HUDEP-2 (cell line): ENCODE measurements around the gene SLC39A11.

ENCODE experiments used
- DNase-seq, 76 experiments: peaks; one replicate each; lab custom pipeline; 2025; ENCODE audit not compliant: unreplicated experiment in 76 of 76; lab: John Stamatoyannopoulos, UW

SLC39A11 gene

DNA sequence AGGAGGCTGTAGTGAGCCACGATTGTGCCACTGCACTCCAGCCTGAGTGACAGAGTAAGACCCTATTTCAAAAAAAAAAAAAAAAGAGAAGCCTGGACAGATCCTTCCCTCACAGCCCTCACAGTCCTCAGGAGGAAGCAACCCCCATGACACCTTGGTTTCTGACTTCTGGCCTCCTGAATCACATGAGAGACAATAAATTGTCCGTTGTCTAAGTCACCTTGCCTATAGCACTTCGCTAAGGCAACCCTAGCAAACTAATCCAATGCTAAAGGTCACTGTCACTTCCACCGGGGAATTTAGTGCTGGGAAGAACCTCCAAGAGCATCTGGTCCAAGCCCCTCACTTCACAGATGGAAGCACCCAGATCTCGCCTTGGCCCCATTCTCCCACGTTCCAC lies 18.9 kb upstream of the SLC39A11 start:
- DNase-seq = no peak

DNA sequence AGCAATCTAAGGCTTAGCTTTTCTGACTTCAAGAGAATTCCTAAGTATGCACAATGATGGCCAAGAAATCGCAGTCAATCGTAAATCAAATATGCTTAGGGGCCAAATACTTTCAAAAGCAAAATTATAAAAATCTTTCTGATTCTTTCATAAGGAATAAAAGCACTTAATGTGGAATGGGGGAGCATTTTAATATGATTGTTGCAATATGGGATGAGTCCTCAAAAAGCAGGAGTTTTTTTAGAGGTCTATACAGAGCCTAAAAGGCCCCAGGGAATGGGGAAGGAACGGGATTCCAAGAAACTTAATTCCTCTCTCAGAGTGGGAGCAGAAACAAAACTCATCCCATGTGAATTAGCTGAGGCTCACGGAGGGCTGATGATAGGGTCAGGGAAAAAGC lies 14.7 kb upstream of the SLC39A11 start:
- DNase-seq = no peak

DNA sequence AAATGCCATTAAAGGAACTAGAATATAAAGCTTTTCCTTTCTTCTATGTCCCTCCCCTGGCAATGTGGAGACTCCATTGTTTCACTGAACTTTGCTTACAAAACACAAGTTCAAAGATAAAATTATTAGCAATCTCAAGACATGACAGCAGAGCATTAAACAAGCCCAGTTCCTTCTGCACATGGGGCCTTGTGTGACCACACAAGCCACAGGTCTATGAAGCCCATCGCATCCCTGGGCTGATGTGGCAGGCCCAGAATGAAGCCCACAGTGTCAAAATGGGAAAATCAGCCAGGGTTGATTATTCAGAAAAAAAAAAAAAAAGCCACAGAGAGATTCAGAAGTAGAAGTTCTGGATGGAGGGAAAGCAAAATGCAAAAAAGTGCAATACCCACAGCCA lies 12.9 kb upstream of the SLC39A11 start:
- DNase-seq = no peak

DNA sequence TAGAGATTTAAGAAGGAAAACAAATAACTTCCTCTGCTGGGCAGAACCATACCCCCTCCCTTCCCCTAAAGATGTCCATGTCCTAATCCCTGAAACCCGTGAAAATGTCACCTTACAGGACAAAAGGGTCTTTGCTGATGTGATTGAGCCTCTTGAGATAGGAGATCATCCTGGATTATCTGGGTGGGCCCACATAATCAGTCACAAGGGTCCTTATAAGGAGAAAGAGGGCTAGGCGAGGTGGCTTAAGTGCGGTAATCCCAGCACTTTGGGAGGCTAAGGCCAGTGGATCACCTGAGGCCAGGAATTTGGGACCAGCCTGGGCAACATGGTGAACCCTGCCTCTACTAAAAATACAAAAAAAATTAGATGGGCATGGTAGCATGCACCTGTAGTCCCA lies 12.0 kb upstream of the SLC39A11 start:
- DNase-seq = no peak

DNA sequence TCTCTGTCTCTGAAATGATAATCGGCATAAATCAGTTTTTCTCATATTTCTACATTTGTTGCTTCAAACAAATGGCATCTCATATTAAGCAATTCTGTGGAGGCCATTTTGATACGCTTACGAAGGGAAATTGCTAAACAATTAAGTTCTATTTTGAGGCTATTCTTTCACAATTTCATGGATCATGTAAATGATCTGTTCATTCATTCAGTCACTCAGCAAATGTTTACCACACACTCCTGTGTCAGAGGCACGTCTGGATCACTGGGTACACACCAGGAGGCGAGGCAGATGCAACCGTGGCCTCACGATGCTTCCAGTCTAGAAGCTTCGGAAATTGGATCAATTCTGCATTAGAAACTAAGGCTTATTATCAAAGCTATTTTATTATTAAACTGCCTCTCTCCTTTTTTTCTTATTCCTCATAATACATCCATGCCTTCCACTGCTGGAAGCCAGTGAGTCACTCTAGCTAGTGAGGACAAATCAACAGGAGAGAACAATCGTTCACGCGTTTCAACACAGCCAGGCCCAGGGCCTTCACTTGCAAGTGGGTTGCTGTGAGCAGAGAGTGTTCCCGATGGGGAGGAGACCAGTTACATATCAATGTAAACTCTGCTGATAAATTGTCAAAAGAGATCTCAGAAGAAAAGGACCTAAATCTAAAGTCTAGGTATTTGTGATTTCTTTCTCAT lies 11.3 kb upstream of the SLC39A11 start:
- DNase-seq = no peak

DNA sequence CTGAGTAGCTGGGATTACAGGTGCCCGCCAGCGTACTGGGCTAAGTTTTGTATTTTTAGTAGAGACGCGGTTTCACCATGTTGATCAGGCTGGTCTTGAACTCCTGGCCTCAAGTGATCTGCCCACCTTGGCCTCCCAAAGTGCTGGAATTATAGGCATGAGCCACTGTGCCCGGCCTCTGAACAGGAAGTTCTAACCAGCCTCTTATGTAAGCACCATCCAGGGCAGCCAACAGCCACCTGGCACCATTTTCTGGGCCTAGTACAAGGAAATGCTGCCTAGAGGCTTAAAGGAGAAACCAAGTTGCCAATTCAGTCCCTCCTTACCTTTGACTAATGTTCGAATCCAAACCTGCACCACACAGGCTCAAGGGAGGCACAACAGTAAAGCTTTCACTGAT lies 8.5 kb upstream of the SLC39A11 start:
- no peak for DNase-seq

DNA sequence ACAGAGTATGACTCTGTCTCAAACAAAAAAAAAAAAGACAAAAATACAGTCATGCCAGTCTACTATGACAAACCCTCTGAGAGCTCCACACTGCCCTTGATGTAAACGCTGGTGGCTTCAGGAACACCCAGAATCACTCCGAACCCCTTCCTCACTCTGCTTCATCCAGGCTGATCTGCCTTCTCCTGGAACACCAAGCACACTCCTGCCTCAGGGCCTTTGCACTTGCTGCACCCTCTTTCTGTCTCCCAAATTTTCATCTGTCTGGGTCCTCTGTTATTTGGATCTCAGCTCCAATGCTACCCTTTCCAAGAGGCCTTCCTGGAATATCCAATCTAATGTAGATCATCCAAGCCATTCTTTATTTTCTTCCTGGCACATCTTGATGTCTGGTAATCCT lies 7.9 kb upstream of the SLC39A11 start:
- no peak for DNase-seq

DNA sequence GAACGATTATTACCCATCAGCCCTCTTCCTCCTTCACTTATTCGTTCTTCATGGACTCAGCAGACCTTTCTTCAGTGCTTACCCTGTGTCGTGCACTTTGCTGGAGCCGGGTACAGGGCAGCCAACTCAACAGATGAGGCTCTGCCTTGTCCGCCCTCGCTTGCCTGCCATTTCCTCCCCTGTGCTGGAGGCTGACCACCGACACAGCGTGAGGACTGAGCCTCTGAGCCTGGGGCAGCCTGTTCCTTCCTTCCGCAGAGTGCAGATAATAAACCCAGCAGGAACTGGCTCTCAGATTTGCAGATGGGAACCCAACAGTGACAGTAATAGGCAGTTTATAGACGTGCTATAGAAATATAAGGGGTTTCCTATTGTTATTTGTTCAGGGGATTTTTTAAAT lies 7.0 kb upstream of the SLC39A11 start:
- DNase-seq = no peak

DNA sequence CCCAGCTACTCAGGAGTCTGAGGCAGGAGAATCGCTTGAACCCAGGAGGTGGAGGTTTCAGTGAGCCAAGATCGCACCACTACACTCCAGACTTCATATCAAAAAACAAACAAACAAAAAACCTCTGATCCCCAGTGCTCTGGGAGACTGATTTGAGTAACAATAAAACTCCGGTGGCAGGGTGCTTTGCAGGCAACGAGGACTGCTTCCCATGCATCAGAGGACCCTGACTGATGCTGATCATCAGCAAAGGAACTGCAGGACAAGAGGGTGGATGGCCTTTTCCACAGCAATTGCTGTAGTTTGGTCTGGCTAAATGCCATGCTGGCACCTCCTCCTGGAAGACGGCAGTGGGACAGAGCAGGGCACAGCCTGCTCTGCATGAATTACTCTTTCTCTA lies 6.4 kb upstream of the SLC39A11 start:
- peak in 9 of 76 experiments; percentile 5 to 25 (median 11) for DNase-seq

DNA sequence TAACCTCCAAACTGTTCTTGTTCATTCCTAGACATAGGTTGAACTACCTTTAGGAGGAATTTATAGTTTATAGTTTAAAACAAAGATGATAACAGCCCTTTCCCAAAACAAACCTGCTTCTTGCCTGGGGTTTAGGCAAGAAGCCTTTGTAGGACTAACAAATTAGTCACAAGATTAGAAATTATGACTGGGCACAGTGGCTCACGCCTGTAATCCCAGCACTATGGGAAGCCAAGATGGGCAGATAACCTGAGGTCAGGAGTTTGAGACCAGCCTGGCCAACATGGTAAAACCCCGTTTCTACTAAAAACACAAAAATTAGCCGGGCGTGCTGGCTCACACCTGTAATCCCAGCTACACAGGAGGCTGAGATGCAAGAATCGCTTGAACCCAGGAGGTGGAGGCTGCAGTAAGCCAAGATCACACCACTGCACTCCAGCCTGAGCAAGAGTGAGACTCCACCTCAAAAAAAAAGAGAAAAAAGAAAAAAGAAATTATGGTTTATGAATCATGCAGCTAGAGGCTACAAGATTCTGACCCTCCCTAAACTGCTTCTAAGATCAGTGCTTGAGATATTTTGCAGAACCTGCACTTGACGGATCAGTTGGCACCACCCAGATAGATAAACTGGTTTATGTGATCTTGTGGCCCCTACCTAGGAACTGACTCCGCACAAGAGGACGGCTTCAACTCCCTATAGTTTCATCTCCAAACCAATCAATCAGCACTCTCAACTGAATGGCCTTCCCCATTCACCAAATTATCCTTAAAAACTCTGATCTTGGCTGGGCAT lies 5.7 kb upstream of the SLC39A11 start:
- peak in 27 of 76 experiments; percentile 1 to 74 (median 22) for DNase-seq

DNA sequence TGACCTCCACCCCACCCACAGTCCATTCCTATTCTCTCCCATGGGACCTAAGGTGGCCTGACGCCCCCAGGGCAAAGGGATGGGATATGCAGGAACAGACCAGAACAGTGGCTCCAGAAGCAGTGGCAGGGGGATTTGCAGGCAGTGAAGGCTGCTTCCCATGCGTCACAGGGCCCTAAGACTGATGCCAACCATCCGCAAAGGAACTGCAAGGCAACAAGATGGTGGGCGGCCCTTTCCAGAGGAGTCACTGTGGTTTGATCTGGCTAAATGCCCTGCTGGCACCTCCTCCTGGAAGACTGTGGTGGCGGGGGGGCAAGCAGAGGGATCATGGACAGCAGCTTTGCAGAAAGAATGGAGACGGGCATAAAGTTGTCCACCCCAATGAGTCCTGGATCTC lies 4.4 kb upstream of the SLC39A11 start:
- peak in 3 of 76 experiments; percentile 5 to 8 (median 7) for DNase-seq

DNA sequence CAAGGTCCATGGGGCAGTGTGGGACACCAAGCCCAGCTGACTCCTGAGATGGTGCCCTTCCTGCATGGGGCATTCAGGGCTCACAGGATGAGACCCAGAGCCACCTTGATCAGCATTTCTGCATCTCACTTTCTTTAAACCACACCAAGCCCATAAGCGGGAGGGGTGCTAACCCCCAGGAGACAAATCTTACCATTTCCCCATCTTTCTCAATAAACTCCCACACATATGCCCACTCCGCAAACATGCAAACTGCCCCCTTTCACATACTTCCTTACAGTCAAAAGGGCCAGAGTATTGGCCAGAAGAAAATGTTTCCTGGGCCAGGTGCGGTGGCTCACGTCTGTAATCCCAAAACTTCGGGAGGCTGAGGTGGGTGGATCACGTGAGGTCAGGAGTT lies 3.7 kb upstream of the SLC39A11 start:
- no peak for DNase-seq

DNA sequence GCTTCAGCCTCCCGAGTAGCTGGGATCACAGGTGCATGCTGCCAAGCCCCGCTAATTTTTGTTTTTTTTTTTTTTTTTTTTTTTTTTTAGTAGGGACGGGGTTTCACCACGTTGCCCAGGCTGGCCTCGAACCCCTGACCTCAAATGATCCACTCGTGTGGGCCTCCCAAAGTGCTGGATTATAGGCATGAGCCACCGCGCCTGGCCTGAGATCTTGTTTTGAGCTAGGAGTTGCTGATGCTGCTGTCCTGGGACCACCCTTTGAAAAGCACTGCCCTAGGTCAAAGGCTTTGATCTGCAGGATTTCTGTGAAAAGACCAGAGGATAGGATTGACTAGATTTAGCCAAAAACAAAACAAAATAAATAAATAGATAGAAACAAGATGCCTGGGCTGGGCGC lies 798 bp upstream of the SLC39A11 start:
- no peak for DNase-seq

DNA sequence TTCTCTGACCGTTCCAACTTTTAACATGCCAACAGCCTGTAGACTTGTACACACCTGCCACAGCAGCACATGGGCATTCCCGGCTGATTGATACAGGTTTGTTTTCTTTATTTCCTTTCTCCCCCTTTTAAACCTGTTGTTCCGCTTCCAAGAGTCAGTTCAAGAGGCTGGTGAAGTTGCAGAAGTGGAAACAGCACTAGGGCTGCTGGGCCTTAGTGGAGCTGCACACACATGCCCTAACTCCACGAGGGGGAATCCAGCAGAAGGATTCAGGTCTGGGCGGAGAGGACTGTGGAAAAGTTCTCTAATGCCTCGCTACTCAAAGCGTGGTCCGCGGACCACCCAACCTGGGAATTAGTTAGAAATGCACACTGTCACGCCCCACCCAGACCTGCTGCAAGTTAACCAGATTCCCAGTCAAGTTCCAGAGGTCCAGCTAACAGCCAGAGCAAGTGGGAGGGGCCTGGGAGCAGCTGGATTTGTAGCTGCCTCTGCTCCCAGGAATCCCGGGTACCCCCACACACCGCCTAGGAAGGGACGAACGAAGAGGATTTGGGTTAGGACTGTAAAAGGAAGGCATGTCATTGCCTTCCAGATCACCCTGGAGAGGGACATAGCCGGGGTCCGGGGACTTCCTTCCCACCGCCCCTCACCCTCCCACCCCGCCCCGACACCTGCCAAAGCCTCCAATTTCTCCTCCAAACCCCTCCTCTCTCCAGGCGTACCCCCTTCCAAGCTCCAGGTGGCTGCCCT lies 542 bp downstream of the SLC39A11 start:
- peak in 2 of 76 experiments; percentile 11 to 22 for DNase-seq

DNA sequence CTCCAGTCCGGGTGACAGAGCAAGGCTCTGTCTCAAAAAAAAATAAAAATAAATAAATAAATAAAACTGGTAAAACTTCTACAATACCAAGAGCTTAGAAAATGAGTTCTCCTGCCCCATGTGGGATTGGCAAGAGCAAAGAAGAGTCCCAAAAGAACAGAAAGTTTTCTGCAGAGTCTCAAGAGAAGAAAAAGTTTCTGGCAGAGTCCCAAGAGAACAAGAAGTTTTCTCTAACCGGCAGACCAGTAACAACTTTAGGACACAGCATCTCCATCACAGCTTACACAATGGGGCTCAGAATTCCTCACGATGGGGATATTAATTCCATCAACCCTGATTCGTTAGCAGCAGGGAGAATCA lies 1.1 kb downstream of the SLC39A11 start:
- no peak for DNase-seq

DNA sequence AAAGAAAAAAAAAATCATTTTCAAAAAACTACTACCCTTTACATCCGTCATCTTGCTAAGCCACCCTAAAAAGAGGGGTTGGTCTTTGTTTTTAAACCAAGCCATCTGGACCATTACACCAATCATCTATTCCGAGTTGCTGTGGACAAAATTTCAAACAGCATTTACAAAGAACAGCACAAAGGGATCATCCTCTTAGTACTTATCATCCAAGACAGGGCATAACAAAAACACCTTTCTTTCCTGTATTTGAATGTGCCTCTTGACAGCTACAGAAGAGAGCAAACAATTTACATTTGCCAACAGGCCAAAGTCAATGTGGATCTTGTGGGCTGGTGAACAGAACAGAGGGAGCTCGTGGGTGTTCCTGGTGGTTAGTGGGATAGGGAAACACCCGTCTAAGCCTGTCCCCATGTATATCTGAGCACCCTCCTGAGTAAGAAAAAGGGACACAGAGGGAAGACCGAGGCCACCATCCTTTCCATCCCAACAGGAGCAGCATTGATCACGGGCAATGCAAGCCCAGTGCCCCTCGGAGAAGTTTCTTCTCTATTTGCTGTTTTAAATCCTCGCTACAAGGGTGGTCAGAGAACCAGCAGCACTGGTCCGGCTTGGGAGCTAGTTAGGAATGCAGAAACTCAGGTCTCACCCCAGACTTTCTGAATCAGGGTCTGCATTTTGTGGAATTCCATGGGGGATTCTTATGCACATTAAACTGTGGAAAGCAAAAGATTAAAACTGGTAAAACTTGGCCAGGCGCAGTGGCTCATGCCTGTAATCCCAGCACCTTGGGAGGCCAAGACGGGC lies 1.9 kb downstream of the SLC39A11 start:
- no peak for DNase-seq

DNA sequence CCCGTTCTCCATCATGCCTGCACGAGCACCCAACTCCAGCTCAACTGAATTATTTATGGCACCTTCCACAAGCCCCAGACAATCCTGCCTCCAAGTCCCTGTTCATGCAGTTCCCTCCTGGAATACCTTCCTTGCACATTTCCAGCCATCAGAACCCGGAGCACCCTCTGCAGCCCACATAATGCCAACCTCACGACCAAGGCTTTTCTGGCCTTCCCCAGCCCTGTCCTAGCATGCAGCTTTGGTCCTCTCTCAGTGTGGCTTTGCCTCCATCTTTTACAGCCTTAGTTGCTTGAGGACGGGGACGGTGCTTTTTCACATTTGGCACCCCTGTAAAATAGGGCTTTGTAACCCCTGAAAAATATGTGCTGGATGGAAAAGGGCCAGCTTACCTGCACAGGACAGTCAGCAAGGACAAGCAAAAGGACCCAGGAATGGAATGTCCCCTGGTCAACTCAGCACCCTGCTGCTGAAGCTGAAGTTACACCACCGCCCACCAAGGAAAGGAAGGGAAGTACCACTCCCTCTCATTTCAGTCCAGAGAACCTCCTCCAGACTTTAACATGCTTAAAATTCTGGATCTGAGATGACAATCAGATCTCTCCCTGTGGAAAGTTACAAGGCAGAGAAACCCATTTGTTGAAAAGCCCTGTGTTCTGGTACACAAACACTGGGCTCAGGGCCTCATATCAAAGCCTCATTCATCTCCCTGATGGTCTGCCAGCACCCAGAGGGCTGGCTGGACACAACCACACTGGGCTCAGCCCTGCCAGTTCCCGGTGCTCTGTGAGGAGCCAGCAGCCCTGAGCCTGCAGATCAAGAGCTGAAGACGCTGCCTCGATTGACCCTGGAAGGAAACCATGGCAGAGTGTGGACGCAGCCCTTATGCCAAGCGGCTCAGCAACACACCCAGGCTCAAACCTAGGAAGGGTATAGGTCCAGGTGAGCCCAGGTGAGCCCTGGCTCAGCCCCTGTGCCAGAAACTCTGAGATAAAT lies 2.9 kb downstream of the SLC39A11 start:
- DNase-seq = no peak

DNA sequence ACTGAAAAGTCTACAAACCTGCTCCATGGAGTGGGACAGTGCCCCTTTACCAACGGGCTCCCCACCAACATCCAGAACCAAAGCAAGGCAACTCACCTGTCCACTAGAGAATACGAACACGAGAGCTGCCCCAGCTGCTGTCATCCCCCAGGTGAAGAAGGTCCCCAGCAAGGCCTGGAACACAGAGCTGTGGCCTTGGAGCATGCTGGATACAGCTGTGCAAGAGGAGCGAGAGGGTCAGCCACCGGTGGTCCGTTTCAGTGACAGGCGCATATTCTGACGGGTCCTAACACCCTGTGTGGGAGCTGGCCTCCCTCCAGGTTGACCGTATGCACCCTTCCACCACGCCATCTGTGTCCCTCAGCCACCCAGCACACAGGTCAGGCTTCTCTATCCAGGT lies 3.9 kb downstream of the SLC39A11 start:
- no peak for DNase-seq

DNA sequence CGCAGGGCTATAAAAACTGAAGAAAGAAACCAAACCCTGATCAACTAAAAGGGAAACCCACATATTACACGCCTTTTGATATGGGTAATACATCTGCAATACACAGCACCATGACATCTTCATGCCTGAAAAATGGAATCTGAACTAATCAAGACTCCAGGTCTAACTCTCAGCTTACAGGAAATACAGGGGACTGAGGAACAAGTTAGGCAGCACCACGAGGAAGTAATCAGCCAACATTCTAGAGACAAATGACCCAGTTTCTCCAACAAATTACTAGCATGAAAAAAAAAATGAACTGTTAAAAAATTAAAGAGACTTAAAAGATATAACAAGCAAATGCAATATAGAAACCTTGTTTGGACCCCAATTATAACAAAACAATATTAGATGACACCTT lies 9.1 kb downstream of the SLC39A11 start:
- no peak for DNase-seq

DNA sequence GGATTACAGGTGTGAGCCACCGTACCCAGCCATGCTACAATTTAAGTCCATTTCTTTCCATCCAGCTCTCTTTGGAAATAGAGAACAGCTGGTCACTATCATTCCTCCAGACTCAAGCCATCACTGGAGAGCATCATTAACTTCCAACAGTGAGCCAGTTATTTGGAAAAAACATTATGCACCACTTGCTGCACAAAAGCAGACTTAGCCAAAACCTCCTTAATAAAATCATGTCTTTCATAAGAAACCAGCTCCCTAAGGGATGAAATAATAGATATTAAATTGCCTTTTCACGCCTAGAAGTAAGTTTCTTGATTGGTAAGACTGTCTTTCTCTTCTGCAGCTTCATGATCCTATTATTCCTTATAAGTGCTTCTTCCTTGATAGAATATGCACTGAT lies 17.9 kb downstream of the SLC39A11 start:
- DNase-seq = no peak
